HUES64 (cell line): Measurements from ENCODE around the gene PRKAG2.
"Not testable (repeated sequence)": the region's sequence is repeated elsewhere in the genome, so short reads cannot be mapped to it uniquely, and the experiment has no call there.

Source experiments
- H3K27ac ChIP-seq: 2 replicates; pipeline ENCODE4 v1.7.0; 2013; ENCODE audit warnings: low read depth, low read length, inconsistent platforms
- H3K27me3 ChIP-seq: 2 replicates; pipeline ENCODE4 v1.6.1; 2013; ENCODE audit warnings: mild to moderate bottlenecking, low read length; ENCODE audit not compliant: insufficient read depth
- H3K36me3 ChIP-seq: 2 replicates; pipeline ENCODE4 v1.6.1; 2013; ENCODE audit warnings: mild to moderate bottlenecking, low read length; ENCODE audit not compliant: insufficient read depth
- H3K4me1 ChIP-seq: 2 replicates; pipeline ENCODE4 v1.6.1; 2013; ENCODE audit warnings: mild to moderate bottlenecking, low read length, moderate library complexity; ENCODE audit not compliant: insufficient read depth
- H3K4me3 ChIP-seq: 2 replicates; pipeline ENCODE4 v1.5.1; 2013; ENCODE audit warnings: mild to moderate bottlenecking, low read length, moderate library complexity
- H3K9ac ChIP-seq: 2 replicates; pipeline ENCODE4 v1.6.1; 2013; ENCODE audit warnings: mild to moderate bottlenecking, low read depth, low read length
- H3K9me3 ChIP-seq: 2 replicates; pipeline ENCODE4 v1.6.1; 2013; ENCODE audit warnings: low read depth, low read length; ENCODE audit not compliant: insufficient read depth
- WGBS: fragments of 150-250, 120-280 bp; methylation state at CpG from one replicate; pipeline ENCODE4 v1.1.7; 2013; ENCODE audit warnings: missing lambda C conversion rate; 5-methylcytosine and 5-hydroxymethylcytosine counted together

Gene PRKAG2

DNA sequence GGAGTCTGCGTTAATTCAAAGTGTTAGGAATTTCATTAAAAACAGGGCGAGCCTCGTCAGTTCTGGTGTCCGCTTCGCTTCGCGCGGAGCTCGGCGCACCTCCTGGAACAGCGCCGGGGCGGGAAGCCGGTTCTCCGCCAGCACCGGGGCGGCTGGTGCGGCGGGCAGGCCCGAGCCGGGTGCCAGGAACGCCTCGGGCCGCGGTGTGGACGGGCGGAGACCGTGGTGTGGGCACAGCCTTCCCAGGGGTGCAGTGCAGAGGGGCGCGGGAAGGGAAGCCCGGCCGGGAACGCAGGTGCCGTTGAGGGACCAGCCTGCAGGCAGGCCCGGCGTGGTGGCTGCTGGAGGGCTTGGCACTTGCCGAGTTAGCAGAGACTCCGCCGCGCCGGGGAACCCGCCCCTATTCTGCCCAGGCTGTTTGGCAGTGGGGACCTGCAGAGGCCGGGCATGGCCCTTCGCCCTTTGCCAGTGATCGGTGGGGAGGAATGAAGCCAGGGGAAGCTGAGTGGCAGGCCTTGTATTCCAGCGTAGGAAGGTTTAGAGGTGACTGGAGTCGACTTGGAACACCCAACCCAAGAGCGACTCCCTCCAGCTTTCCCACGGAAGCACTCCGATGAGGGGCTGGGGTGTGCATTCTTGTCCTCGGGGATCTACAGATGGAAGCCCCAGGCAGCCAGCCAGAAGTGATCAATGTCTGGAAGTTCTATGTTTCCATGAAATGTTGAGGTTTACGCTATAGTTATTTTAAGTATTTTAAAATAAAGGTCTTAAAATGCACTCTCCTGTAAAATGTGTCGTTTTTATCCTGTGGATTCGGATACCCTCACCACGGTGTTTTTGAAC is 356.3 kb downstream of the PRKAG2 start:
- peaks cover 7% of the 10 kb centered on the region; the same call in 1 of the 2 replicates for H3K4me1 ChIP-seq
- WGBS: 94% methylated on average over 52 of the region's 55 CpGs
- peak overlapping the region; percentile 76; the same call in 1 of the 2 replicates for H3K27ac ChIP-seq
- no peaks in the 10 kb centered on the region for H3K27me3 ChIP-seq
- no peaks in the 10 kb centered on the region for H3K36me3 ChIP-seq
- H3K9me3 ChIP-seq: no peaks in the 10 kb centered on the region
- H3K9ac ChIP-seq: peak overlapping the region; percentile 55; the same call in 1 of the 2 replicates
- H3K4me3 ChIP-seq: peak overlapping the region; percentile 41

DNA sequence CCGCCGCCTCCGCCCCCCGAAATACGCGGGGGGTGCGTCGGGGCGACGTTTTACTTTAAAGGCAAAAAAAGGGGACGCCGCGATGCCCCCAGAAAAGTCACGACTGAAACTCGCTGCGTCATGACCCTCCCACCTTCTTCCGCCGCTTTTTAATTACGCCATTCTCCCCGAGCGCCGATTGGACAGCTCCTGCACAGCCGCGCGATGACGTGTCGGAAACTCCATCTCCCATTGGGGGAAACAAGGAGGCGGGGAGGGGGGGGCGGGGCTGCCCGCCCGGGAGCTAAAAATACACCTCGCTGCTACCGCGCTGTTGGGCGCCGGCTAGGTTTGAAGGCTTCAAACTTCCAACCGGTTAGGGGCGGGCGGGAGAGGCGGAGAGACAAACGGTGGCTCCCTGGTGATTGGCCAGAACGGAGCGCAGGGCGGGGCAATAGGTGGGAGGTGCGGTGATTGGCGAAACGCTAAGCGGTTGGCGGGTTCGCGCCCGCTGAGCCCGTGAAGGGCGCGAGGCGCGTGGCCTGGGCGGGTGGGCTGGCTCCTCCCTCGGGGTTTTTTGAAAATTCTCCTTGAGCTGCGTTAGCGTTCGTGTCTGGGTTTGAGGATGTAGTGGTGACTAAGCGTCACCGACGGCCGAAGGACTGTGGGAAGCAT is 357.0 kb downstream of the PRKAG2 start, which contains the start of gene RHEB:
RHEB (minus strand) TSS at position 131 of the 654 bp plus-strand sequence. CDS start 384 bp downstream, outside the sequence.
- H3K4me3 ChIP-seq: peak within 1 kb of the TSS; percentile 96
- no peaks in the 10 kb centered on the region for H3K36me3 ChIP-seq
- WGBS: 6% methylated on average over 56 of the region's 66 CpGs

DNA sequence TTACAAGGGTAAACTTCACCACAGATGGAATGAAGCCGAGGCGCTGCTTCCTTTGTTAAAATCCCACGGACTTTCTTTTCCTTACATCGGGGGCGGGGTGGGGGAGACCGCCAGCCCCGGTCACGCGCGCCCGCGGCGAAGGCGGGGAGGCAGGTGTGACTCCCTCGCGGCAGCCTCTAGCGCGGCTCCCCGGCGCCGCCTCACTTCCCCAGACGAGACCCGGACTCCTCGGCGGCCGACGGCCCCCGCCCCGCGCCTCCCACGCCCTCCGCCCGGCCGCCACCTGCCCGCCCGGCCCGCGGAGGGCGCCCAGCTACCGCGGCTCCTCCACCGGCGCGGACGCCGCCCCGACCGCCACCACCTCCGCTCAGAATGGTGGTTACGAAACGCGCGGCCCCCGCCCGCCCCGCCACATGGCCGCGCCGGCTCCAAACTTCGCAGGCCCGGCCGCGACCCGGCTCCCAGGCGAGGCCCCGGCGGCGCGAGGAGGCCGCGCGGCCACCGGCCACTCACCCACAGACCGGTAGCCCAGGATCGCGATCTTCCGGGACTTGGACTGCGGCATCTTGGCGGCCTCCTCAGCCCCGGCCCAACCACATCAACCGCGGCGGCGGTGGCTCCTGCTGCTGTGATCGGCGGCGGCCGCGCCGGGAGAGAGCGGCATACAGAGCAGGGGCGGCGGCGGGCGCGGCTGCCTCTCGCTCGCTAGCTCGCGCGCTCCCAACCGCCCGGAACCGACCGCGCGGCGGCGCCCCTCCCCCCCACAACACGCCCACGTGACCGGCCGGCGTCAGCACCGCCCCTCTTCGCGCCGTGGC is 357.8 kb downstream of the PRKAG2 start:
- not testable (repeated sequence) for H3K4me1 ChIP-seq, H3K9me3 ChIP-seq, H3K27me3 ChIP-seq, H3K36me3 ChIP-seq
- H3K4me3 ChIP-seq: peak overlapping the region; percentile 96
- H3K27ac ChIP-seq: peak overlapping the region; percentile 97; the same call in 1 of the 2 replicates
- WGBS: under 1% methylated on average over 91 of the region's 118 CpGs
- H3K9ac ChIP-seq: peak overlapping the region; percentile 96

More for the DNA sequence above, 357.0 kb downstream of the PRKAG2 start, which contains the start of gene RHEB:
- Histone ChIP-seq H3K9me3 (no peaks in the 10 kb centered on the region), H3K4me1 (peaks cover 7% of the 10 kb centered on the region; the same call in 1 of the 2 replicates), H3K9ac (peak within 1 kb of the TSS; percentile 96), H3K27me3 (no peaks in the 10 kb centered on the region), H3K27ac (peak within 1 kb of the TSS; percentile 97; the same call in 1 of the 2 replicates)

DNA sequence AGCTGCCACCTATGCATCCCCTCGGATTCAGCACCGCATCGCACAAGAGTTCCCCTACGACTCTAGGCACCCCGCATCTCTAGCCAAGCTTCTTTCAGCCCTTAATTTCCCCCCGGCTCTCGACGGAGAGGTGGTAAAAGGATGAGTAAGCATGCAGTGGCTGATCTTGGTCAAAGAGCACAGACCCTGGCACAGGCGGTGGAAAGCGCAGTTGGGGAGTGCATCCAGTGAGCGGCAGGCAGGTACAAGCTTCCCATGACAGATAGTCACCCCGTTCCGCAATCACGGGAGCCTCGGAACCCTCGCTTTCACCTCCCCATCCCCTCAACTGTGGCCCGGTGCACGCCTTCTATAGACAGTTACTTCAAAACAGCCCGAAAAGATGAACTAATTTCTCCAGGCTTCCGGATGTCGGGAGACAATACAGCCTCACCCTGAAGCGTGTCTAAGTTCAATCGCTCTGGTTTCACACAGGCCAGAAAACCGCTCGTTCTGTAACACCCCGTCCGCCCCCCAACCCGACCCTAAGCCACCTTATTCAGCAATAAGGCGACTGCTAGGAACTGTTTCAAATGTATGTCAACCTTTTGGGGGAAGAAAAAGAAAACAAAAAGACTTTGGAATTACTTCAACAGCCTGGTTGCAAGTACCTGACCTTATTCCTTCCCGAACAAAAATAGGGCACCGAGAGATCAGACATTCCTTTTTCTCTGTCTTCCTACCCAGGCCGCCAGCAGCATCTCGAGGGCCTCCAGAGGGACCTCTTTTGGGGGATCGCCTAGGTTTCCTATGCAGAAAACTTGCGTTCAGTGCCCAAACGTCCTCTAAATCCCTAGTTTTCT is 358.6 kb downstream of the PRKAG2 start:
- WGBS: 1% methylated on average over 36 of the region's 36 CpGs
- no peaks in the 10 kb centered on the region for H3K9me3 ChIP-seq
- peak overlapping the region; percentile 97; the same call in 1 of the 2 replicates for H3K27ac ChIP-seq
- peak overlapping the region; percentile 96 for H3K9ac ChIP-seq
- no peaks in the 10 kb centered on the region for H3K36me3 ChIP-seq
- H3K4me3 ChIP-seq: peak overlapping the region; percentile 96
- no peaks in the 10 kb centered on the region for H3K27me3 ChIP-seq
- H3K4me1 ChIP-seq: peaks cover 7% of the 10 kb centered on the region; the same call in 1 of the 2 replicates

DNA sequence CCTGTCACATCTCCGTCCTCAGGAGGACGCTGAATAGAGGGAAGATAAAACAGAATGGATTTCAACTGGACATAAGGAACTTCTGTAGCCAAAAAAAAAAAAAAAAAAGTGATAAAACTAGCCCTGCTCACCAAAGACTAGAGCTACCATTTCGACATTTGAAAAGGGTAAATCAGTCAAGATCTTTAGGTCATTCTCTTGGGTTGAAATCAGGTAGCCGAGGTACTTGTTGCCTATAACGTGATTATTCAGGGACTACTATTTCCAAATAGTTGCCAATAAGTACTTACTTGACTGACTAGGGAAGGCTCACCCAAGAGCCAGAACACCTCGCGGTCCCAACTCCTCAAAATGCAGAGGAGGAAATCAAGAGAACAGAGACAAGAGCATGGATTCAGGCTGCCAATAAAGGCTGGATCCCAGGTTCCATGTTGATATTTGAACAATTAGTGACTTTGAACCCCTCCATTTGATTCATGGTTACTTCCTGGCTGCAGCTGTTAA is 359.3 kb downstream of the PRKAG2 start:
- Histone ChIP-seq H3K27ac (no peak overlapping the region), H3K4me3 (peak overlapping the region; percentile 96), H3K36me3 (no peaks in the 10 kb centered on the region), H3K9ac (peak overlapping the region; percentile 96), H3K27me3 (no peaks in the 10 kb centered on the region), H3K4me1 (peaks cover 10% of the 10 kb centered on the region), H3K9me3 (no peaks in the 10 kb centered on the region)
- 56% methylated on average over 7 of the region's 7 CpGs for WGBS

DNA sequence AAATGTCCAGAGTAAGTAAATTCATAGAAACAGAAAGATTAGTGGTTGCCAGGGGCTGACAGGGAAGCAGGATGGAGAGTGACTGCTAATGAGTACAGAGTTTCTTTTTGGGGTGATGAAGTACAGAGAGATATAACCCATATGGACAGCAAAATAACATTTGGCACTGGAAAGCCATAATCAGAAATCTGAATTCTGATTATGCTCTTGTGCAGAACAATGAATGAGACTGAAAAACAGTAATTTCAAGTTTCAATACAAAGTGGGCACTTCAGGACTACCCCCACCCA is 361.7 kb downstream of the PRKAG2 start:
- no peaks in the 10 kb centered on the region for H3K9me3 ChIP-seq
- peaks cover 20% of the 10 kb centered on the region for H3K4me1 ChIP-seq
- no peaks in the 10 kb centered on the region for H3K36me3 ChIP-seq
- H3K4me3 ChIP-seq: no peak overlapping the region
- no peak overlapping the region for H3K9ac ChIP-seq
- H3K27me3 ChIP-seq: no peaks in the 10 kb centered on the region
- H3K27ac ChIP-seq: no peak overlapping the region

DNA sequence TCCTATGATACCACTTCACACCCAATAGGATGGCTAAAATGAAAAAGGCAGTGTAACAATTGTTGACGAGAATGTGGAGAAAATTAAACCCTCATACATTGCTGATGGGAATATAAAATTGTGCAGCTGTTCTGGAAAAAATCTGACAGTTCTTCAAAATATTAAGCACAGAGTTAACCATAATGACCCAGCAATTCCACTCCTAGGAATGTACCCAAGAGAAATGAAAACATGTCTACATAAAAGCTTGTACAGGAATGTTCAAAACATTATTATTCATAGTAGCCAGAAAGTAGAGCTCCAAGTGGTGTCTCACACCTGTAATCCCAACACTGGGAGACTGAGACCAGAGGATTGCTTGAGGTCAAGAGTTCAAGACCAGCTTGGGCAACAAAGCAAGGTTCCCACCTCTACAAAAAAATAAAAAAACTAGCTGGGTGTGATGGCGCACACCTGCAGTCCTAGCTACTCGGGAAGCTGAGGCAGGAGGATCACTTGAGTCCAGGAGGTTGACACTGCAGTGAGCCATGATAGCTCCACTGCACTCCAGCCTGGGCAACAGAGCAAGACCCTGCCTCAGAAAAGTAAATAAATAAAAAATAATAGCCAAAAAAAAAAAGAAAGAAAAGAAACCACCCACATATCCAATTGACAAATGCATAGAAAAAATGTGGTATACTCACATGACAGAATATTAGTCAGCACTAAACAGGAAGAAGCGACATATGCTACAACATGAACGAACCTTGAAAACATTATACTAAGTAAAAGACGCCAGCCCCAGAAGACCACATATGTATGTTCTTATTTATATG is 362.2 kb downstream of the PRKAG2 start:
- no peak overlapping the region for H3K27ac ChIP-seq

DNA sequence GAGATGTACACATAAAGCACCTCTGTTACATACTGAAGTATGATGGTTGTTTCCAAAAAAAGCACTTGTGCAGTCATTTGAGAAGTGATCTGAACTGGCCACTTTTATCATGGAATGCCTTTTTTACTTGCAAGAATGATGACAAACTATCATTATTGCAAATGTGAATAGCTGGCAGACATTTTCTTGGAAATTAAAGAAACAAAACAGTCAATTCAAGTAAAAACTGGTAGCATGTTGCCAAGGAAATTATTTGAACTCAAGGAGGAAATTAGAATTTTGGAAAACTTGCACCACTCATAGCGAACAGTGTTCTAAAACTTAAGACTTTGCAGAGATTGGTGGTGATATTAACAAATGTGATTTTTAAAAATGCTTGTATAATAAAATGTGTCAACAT is 363.8 kb downstream of the PRKAG2 start:
- Histone ChIP-seq H3K27ac (no peak overlapping the region), H3K4me3 (no peak overlapping the region), H3K9ac (no peak overlapping the region), H3K9me3 (no peaks in the 10 kb centered on the region), H3K27me3 (no peaks in the 10 kb centered on the region), H3K36me3 (no peaks in the 10 kb centered on the region), H3K4me1 (peaks cover 38% of the 10 kb centered on the region)
- 94% methylated on average over 1 of the region's 1 CpG for WGBS

More for the DNA sequence above, 362.2 kb downstream of the PRKAG2 start:
- Histone ChIP-seq H3K27me3 (no peaks in the 10 kb centered on the region), H3K36me3 (no peaks in the 10 kb centered on the region), H3K4me1 (peaks cover 25% of the 10 kb centered on the region), H3K9me3 (no peaks in the 10 kb centered on the region), H3K4me3 (no peak overlapping the region), H3K9ac (no peak overlapping the region)
- WGBS: 94% methylated on average over 4 of the region's 6 CpGs

DNA sequence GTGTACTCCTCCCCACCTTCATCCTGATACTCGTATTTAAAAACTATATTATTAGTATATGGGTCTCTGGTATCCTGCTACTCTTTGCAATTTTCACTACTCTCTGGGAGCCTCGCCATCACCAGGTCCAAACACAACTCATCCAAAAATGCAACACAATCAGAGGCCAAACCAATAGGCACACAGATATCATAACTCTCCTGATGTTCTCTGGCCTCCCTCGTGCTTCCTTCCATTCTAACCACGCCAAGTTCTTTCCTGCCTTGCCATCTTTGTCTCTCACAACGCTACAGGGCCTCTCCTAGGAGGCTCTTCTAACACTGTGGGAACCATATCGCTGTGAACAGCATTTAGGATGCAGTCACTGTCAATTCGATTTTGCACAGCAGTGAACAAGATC is 364.6 kb downstream of the PRKAG2 start:
- Histone ChIP-seq H3K4me1 (peaks cover 37% of the 10 kb centered on the region), H3K27me3 (no peaks in the 10 kb centered on the region), H3K4me3 (no peak overlapping the region), H3K9me3 (no peaks in the 10 kb centered on the region), H3K9ac (no peak overlapping the region), H3K36me3 (no peaks in the 10 kb centered on the region), H3K27ac (no peak overlapping the region)
- WGBS: 88% methylated on average over 6 of the region's 7 CpGs
